GOT3 (cell line): ENCODE measurements around the gene ISLR.
"Not testable (repeated sequence)": the region's sequence is repeated elsewhere in the genome, so short reads cannot be mapped to it uniquely, and the experiment has no call there.

Source experiments
- DNase-seq: peaks from one replicate; lab custom pipeline; 2025; ENCODE audit warnings: mixed read lengths; lab: John Stamatoyannopoulos, UW

The ISLR gene

GRCh38 chr15:74137537-74137894, 36.0 kb upstream of the ISLR start:
- no peak for DNase-seq

DNA sequence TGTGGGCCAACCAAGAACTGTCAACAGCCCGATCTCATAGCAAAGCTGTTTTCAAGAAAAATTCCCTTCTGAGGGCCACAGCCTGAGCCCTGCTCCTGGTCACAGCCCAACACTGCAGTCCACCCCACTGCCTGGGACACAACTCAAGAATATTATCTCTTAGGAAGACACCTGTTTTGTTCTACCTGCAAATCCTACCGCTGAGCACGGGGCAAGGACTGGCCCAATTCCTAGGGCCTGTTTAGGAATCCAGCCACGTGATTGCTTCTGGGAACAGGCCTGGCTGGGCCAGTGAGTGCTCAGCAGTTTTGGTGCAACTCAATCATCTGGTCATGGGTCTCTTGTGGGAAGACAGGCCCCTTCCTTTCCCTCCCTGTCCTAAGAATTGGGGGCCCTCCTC, 34.9 kb upstream of the ISLR start:
- DNase-seq: no peak

GRCh38 chr15:74141591-74141990, 31.9 kb upstream of the ISLR start:
- no peak for DNase-seq

- DNase-seq: no peak
Observed at GRCh38 chr15:74144153-74144775, 29.2 kb upstream of the ISLR start.

- DNase-seq: no peak
Observed at GRCh38 chr15:74146277-74146800, 27.2 kb upstream of the ISLR start.

DNA sequence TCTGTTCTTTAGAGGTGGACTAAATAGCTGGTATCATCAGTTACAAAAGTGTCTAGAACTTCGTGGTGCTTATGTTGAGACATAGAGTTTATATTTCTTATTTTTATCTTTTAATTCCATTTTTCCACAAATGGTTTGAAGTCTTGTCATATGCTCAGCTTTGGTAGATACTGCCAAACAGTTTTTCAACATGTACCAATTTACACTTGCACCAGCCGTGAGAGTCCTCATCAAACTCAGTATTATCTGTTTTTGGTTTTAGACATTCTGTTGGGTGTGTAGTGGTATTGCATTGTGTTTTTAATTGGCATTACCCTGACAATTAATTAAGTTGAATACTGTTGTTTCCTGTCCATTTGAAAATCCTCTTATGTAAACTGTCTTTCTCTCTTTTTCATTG, 26.5 kb upstream of the ISLR start:
- no peak for DNase-seq

- DNase-seq: no peak
Observed at GRCh38 chr15:74155766-74156417, 17.6 kb upstream of the ISLR start.

GRCh38 chr15:74156678-74157411, 16.7 kb upstream of the ISLR start:
- no peak for DNase-seq

GRCh38 chr15:74157868-74158827, 15.4 kb upstream of the ISLR start:
- DNase-seq: no peak

DNA sequence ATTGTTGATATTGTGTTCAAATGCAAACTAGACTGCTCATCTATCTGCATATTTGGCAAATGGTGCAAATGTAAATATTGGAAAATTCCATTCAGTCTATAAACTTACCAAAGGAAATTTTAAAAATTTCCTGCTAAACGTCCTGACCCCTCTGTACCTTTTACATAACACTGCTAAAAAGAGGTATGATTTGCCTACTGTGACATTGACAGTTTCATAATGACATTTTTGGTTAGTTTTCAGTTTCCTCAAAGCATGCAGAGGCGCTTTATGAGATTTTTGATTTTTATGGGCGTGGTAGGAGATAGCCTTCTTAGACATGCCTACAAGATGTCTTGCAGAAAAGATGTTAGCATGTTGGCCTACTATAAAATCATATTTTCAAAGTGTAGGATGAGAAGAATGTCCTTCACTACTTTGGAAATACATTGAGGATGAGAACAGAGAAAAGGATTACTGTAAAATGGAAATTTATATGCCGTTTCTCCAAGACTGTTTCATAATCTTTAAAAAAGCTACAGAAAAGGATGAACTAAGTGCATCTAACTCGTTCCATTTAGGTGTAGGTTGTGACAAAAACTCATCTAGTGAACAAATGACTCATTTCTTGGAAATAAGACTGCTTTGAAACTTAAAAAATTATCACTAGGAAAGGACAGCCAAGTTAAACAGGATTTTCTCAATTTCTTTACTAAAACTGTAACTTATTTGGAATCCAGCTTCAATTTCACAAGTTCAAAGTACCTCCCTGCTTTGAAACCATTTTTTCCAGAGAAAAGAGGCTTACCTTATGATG, 14.5 kb upstream of the ISLR start:
- DNase-seq: no peak

- no peak for DNase-seq
Observed at GRCh38 chr15:74159773-74160172, 13.7 kb upstream of the ISLR start.

- not testable (repeated sequence) for DNase-seq
Observed at GRCh38 chr15:74160390-74160789, 13.1 kb upstream of the ISLR start.

DNA sequence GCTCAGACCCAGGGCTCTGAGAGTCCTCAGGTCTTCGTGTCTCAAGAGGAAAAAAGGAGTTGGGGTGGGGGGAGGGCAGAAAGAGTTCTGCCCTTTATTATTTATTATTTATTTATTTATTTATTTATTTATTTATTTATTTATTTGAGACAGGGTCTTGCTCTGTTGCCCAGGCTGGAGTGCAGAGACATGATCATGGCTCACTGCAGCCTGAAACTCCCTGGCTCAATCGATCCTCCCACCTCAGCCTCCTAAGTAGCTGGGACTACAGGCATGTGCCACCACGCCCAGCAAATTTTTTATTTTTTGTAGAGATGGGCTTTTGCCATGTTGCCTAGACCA, 11.3 kb upstream of the ISLR start:
- DNase-seq: not testable (repeated sequence)

- no peak for DNase-seq
Observed at GRCh38 chr15:74165461-74165860, 8.0 kb upstream of the ISLR start.

DNA sequence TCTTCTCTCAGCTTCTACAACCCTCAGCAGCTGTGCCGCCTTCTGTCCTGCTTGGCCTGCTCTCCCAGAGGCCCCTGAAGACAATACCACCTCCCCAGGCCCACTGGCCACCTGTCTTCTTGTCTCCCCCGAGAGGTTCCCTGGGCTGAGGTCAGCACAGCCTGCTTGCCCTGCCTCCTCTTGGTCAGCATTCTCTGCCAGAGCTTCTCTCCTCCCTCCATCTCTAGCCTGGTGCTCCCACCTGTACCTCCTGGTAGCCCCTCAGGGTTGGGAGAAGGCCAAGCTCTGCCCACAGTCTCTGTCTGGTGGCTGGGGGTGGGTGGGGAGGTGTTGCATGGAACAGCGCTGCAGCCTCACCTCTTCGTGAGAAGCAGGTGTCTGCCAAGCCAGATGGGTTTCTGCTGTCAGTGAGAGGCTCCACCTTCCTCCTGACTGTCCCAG, 5.6 kb upstream of the ISLR start:
- no peak for DNase-seq

DNA sequence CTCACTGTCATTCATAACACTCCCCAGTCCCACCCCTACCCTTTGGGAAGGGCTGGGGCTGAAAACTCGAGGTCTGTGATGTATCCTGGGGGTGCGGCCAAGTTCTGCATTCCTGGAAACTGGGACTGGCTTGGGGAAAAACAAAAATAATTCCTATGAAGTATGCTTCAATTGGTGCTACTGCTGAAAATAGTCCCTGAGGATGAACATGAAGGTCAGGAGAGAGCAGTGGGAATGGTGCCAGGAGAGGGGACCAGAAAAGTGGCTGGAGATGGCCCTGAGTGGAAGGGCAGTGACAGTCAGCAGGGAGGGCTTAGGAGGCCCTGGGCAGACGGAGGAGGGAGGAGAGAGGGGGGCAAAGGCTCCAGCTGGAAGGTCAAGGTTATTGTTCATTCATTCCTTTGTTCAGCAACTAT, 4.8 kb upstream of the ISLR start:
- no peak for DNase-seq

- no peak for DNase-seq
Observed at GRCh38 chr15:74170071-74170844, 3.3 kb upstream of the ISLR start.

GRCh38 chr15:74170875-74171578, 2.5 kb upstream of the ISLR start:
- DNase-seq: no peak

- no peak for DNase-seq
Observed at GRCh38 chr15:74171965-74172541, 1.5 kb upstream of the ISLR start.
